Choroid plexus epithelial cell (primary cell): ENCODE results near the gene NDFIP2.
"Not testable (repeated sequence)": the region's sequence is repeated elsewhere in the genome, so short reads cannot be mapped to it uniquely, and the experiment has no call there.

ENCODE experiments used
- DNase-seq: peaks from one replicate; pipeline ENCODE4 v3.0.0-alpha.2; 2010; ENCODE audit warnings: low read depth
- H3K4me3 ChIP-seq: 2 replicates; pipeline ENCODE4 v1.5.1; 2011; ENCODE audit warnings: low read depth, mild to moderate bottlenecking, control low read depth, low read length, moderate library complexity
- CTCF ChIP-seq: conservative IDR thresholded peaks from 2 replicates; pipeline ENCODE4 v1.5.1; 2011; ENCODE audit warnings: low read depth, mild to moderate bottlenecking, control low read depth, inconsistent platforms, low read length, moderate library complexity

The NDFIP2 gene

GRCh38 chr13:79557666-79558065, 76.7 kb downstream of the NDFIP2 start:
- DNase-seq = no peak
- TF ChIP-seq CTCF = no peak
- H3K4me3 ChIP-seq = no peak overlapping the region

DNA sequence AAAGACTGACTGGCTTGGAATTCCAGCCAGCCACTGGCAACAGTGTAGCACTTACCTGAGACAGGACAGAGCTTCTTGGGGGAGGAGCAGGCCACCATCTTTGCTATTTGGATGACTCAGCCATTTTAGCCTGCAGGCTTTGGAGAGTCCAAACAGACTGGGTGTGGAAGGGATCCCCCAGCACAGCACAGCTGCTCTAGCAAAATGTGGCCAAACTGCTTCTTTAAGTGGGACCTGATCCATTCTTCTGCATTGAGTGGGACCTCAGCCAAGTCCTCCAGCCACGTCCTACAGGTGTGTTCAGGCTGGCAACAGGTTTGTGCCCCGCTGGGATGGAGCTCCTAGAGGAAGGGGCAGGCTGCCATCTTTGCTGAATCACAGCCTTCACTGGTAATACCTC, 80.0 kb downstream of the NDFIP2 start:
- DNase-seq = no peak
- H3K4me3 ChIP-seq = no peak overlapping the region
- TF ChIP-seq CTCF = no peak

DNA sequence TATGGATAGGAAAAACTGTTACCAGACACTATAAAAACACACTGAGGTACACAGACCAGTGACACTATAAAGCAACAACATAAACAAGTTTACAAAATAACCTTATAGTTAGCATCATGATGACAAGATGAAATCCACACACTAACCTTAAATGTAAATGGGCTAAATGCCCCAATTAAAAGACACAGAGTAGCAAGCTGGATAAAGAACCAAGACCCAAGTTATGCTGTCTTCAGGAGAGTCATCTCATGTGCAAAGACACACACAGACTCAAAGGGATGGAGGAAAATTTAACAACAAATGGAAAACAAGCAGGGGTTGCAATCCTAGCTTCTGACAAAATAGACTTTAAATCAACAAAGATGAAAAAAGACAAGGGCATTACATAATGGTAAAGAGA, 81.6 kb downstream of the NDFIP2 start:
- no peak for DNase-seq
- H3K4me3 ChIP-seq = no peak overlapping the region
- no peak for TF ChIP-seq CTCF

GRCh38 chr13:79566118-79566517, 85.2 kb downstream of the NDFIP2 start:
- DNase-seq = no peak
- H3K4me3 ChIP-seq = no peak overlapping the region
- TF ChIP-seq CTCF = no peak

GRCh38 chr13:79571147-79571546, 90.2 kb downstream of the NDFIP2 start:
- H3K4me3 ChIP-seq = no peak overlapping the region
- no peak for DNase-seq
- no peak for TF ChIP-seq CTCF

DNA sequence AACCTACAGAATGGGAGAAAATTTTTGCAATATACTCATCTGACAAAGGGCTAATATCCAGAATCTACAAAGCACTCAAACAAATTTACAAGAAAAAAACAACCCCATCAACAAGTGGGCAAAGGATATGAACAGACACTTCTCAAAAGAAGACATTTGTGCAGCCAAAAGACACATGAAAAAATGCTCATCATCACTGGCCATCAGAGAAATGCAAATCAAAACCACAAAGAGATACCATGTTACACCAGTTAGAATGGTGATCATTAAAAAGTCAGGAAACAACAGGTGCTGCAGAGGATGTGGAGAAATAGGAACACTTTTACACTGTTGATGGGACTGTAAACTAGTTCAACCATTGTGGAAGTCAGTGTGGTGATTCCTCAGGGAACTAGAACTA, 92.9 kb downstream of the NDFIP2 start:
- H3K4me3 ChIP-seq = not testable (repeated sequence)

DNA sequence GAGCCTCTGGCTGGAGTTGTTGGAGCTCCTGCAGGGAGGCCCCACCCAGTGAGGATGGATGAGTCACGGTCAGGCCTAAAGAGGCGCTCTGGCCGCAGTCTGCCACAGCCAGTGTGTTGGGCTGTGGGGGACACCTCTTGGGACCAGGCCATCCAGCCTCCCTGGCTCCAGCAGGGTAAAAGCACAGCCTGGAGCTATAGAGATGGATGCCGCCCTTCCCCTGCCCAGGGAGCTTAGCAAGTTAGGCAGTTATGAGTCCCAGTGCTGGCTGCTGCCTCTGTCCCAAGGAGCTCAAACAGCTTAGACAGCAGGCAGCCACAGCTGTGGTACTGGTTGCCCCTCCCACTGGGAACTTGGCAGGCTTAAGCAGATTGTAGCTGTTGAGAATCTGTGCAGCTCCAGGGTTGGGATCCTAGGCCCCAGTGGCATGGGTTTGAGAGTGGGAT, 100.9 kb downstream of the NDFIP2 start:
- TF ChIP-seq CTCF = no peak
- peak; percentile 60 for DNase-seq
- no peak overlapping the region for H3K4me3 ChIP-seq

More for the DNA sequence above, 92.9 kb downstream of the NDFIP2 start:
- DNase-seq = not testable (repeated sequence)

GRCh38 chr13:79582896-79583295, 101.9 kb downstream of the NDFIP2 start:
- TF ChIP-seq CTCF = no peak
- H3K4me3 ChIP-seq = no peak overlapping the region
- DNase-seq = no peak
